Activated CD4-positive, alpha-beta T cell treated with anti-CD3 and anti-CD28 coated beads, Interleukin-2, Interleukin-6, amounts not matched to agents 100 ng/mL and 50 ng/mL, durations not matched to agents 16 hours and 8 hours (primary cell): Measurements from ENCODE around the gene ADCYAP1R1.

Source experiments
- DNase-seq: peaks from one replicate; pipeline ENCODE4 v3.0.0-alpha.2; 2020

The ADCYAP1R1 gene

DNA sequence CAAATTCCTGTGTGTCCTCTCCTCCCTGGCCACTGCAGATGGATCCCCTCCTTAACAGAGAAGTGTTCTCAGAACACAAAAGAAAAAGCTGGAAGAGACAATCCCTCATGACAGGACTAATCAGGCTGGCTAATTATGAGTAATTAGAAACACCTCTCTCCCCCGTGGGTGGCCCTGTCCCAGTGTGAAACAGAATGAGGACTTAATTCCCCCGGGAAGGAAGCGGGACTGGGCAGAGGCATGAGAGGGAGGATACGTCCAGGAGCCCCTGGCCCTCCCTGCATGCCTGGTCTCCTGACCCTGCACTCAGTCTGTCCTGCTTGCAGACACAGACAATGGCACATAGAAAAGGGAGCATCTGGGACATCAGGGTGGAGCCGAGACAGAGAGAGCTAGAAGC lies 7.6 kb upstream of the ADCYAP1R1 start:
- no peak for DNase-seq

DNA sequence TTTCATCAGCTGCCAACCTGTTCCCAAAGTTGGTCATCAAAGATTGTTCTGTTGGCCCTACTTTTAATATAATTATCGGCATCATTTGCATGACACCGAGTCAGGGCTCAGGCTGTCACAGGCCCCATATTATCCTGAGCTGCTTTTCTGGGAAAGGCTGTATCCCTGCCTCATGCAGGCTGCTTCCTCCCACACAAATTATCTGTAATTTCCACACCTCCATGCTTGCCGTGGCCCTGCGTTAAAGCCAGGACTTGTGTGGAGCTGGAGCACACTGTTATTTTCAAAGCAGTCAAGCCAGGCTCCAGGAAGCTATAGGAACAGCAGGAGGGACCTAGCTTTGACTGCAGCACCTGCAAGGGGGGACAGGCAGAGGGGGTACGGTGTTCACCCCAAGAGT lies 5.4 kb upstream of the ADCYAP1R1 start:
- no peak for DNase-seq

DNA sequence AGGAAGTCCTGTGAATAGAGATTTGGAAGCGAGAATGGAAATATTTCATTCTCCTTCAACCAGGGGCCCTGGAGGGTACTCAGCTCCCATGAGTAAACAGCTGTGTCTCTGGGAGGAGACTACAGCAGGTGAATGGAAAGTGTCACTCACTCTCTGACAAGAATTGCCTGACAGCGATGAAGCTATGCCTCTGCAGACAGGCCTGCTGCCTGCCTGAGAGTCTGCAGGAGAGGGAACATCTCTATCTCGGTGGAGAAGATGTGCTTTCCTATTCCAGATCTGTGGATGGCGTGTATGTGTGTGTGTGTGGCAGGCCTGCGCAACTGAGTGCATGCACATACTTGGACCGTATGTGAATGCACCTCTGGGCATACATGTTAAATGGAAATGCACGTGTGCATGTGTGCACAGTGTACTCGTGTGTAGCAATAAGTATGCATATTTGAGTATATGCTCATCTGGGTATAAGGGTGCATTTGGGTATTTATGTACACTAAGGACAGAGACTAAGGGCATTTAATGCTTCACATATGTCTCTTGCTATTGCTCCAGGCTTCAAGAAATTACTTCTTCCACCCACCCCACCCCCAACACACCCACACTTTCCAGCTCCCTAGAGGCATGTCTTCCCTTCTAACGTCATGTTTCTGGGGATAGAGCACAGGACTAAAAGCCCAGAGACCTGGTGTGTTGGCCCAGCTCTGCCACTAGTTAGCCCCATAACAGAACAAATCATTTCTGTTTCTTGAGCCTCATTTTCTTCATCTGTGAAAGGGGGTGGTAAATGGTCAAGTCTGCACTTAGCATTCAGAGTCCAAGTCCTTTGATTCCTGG lies 4.6 kb upstream of the ADCYAP1R1 start:
- DNase-seq, result no peak

DNA sequence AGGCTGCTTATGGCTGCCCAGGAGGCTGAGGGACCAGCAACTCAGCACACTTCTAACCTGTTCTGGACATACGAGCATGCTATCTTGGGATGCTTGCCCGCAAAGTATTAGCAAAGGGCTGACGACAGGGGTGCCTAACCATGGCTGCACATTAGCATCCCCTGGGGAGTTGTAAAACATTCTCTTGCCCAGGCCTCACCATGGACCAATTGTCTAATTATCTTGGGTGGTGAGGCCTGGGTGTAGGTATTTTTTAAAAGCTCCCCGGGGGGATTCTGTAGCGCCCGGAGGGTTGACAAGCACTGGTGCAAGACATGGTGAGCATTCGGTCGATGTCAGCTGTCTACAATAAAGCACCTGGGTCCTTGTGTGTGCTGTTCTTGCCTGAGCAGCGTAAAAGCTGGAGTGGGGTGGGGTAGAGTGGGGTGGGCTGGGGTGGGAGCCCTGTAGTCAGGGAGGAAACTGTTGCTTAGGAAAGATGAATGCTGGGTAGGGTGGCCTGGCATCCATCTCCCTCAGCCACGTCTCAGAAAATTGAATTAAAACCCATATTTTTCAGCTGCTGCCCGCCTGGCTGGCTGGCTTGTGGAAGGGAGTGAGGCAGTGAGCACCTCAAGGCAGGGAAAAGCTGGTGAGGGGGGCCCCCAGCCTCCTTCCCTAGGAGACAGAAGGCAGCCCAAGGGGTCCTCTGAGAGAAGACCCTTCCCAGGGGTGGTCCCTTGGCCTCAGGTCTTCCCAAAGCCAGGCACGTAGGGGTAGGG lies 2.9 kb upstream of the ADCYAP1R1 start:
- DNase-seq, result no peak

DNA sequence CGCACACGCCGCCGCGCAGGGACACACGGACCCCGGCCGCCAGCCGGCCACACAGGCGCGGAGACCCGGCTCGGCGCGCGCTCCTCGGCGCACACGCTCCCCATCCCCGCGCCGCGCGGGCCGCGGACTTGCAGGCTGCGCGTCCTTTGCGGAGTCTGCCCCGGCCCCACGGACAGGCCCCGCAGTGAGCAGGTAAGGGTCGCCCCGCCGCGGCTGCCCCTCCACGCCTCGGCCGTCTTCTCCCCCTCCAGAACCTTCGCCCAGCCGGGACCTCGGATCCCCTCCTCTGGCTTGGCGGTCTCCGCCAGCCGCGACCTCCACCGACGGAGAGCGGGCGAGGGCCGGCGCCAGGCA lies 356 bp downstream of the ADCYAP1R1 start:
- no peak for DNase-seq

DNA sequence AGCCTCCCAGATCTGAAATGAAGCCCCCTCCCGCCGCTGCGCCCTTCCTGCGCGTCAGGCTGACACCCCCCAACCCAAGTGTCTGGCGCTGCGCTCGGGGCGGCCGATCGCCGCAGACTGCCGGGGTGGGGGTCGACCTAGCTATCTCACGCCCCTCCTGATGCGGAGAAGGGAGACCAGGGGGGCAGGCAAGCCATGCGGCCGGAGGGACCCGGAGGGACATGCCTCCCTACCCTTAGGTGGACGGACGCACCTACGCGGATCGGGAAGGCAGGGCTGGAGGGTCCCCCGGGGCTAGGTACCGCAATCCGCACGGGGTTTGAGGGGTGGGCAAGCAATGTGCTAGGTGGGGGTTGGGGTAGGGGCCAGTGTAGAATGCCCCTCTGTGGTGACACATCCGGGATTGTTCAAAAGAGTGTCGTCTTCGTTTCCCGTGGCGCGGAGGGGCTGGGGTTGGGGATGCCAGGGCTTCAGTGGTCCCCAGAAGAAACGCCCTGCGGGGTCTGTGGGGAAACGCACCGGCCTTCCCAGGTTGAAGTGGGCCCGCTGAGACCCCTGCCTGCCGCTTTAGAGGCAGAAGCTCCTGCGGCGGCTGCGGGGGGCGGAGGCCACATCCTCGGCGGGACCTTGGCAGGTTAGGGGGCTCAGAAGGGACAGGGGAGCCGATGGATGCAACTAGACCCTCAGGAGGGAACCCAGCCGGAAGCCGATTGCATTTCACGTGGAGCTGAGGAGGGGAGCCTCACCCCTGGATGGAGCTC lies 913 bp downstream of the ADCYAP1R1 start:
- DNase-seq, result no peak

DNA sequence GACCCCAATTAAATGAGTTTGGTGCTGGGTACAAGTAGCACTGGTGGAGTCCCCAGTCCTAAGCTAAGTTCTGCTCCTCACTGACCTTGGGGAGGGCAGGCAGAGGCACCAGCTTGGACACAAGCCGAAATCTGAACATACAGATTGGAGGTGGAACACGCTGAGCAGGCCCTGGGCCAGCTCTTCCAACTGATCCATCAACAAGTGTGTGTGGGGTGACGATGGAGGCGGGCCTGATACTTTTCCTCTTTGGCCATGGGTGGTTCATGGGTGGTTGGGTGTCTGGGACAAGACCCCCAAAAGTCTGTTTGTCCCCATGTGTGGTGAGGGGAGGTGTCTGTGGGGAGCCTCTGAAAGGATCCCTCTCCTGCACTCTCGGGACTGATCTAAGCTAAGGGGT lies 1.9 kb downstream of the ADCYAP1R1 start:
- DNase-seq, result no peak

DNA sequence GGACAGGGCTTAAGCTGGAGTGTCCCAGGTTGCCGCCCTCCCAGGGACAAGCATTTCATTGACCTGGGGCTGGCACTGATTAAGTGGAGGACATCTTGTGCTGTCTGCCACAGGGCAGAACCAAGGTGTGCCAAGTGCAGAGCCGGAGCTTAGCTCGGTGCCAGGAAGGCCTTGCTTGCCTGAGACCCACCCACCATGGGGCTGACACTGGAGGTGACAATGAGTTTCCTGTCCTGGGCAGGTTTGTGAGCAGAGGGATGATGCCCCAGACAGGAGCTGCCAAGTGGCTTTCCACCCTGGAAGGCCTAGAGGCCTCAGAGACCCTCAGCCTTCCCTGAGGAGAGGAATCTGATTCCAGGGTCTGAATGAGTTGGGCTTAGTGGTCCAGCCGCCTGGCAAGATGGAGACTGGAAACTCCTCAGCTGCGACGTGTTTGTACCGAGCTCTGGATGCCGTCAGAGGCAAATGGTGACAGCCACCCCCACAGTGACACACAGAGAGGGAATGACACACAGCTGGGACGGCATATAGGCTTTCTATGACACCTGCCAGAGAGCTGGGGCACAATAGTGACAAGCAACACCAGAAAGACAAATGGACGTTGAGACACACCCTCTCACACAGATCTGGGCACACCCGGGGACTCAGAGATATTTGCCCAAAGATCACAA lies 2.6 kb downstream of the ADCYAP1R1 start:
- no peak for DNase-seq

DNA sequence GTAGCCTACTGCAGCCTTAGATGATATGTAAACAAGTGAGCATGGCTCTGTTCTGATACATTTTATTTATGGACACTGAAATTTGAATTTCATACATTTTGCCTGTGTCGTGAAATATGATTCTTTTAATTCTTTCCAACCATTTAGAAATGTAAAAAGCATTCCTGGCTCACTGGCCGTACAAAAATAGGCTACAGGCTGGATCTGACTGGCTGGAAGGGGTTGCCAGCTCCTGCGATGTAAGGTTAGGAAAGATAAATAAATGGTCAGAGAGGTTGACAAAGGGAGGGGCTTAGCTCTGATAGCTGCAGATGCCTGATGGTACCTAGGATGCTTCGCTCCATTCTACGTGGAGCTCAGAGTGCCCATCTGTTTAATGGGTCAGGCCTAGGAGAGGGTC lies 3.4 kb downstream of the ADCYAP1R1 start:
- no peak for DNase-seq

DNA sequence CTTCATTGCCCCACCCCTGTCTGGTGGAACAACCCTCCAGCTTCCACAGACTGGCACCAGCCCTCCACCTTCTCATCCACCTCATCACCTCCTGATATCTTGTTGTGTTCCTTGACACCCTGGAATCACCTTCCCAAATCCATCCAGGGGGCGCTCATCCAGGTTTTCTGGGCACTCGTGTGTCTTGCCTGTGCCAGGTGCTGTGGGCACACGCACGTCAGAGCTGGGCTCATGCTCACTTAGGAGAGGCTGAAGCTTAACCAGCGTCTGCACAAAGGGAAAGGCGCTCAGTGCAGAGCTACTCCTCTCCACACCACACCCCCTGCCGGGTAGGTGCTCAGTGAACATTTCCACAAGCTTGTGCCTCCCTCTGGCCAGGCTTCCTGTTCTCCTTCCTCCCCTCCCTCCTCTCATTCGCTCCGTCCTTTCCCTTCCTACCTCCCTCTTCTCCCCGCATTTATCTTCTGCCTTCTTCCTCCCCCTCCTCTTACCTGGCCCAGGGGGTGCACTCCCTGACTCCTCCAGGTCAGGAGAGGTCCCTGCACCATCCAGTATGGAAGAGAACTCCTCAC lies 4.8 kb downstream of the ADCYAP1R1 start:
- DNase-seq, result no peak

DNA sequence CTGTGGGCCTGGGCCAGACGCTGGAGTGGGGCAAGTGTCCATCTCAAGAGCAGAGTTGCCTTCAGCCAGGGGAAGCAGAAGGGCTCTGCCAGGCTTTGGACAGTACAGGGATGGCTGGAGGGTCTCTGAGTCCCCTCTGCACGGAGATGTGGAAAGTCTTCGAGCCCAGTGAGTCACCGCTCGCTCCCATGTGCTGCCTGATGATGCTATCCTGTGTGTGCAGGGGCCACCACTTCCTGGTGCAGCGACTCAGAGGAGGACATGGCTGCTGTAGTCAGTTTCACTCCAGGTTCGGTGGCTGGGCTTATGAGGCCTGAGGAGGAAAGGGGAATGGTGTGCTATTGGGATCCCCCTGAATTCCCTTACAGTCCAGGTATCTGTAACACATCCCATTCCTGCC lies 6.0 kb downstream of the ADCYAP1R1 start:
- DNase-seq, result no peak

DNA sequence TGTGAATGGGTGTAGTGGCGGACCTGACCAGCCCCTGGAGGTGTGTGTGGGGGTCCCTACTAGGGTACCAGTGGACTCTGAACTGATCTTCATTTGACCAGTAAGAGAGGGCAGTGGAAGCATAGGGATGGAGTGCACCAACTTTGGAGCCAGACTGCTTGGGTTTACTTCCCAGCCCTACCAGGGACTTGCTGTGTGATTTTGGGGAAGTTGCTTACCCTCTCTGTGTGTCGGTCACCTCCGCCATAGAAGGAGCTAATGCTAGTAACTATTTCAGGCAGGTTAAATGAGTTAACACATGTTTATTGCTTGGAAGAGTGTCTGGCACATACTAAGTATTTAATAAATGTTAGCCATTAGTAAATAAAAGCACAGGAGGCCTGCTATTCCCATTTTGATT lies 6.6 kb downstream of the ADCYAP1R1 start:
- DNase-seq, result no peak

DNA sequence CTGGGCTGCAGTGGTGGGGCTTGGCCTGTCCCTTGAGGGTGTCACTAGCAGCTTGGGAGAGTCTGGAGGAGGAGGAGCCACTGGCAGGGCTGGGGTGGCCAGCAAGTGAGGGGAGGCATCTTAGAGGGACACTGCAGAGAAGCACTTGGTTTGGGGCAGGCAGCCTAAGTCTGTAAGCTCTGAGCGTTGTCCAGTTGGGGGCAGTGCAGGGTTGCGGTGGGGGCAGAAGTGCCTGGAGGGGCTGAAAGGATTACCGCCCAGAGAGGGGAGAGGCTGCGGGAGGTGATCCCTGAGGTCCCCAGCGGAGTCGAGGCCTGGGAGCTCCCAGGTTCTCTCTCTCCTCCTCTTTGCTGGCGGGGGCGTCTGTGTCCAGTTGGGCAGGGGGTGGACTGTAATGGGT lies 7.4 kb downstream of the ADCYAP1R1 start:
- DNase-seq, result no peak

DNA sequence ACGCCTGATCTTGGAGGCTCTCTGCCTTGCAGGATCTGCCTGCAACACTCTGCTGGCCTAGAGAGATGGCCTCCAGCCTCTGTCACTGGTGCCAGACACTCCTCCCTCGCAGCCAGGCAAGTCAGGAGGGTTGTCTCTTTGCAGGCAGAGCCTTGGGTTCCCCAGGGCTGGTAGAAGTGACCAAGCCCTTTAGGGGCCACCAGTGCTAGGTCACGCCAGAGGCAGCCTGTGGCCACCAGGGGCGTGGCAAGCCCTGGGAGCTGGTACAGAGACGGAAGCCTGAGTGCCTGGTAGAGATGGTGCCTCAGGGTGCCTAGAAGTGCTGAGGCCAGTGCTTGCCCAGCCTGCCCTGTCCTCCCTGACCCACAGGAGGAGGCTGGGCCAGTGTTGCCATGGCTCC lies 9.1 kb downstream of the ADCYAP1R1 start:
- DNase-seq, result no peak

DNA sequence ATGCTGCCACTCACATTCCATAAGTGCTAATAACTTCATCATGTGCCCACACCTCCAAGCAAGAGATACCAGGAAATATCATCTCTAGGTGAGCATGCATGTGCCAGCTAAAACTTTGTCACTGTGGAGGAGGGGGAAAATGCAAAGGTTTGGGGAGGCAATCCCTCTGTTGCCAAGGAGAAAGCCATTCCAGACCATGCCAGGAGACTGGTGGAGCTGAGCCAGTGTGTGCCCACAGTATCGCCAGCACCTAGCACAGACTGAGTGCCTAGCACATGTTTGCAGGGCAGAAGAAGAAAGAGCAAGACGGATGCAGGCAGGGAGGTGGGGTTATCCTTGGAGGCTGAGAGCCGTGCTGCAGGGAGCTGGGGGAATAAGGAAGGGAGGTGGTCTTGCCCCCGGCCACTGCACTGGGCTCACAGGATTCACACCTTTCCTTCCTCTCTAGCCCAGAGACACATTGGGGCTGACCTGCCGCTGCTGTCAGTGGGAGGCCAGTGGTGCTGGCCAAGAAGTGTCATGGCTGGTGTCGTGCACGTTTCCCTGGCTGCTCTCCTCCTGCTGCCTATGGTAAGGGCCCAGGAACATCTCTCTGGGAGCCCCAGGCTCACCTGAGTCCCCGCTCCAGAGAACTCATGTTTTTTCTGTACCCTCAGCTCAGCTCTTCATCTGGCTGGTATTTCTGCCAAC lies 10.8 kb downstream of the ADCYAP1R1 start:
- DNase-seq, result no peak

DNA sequence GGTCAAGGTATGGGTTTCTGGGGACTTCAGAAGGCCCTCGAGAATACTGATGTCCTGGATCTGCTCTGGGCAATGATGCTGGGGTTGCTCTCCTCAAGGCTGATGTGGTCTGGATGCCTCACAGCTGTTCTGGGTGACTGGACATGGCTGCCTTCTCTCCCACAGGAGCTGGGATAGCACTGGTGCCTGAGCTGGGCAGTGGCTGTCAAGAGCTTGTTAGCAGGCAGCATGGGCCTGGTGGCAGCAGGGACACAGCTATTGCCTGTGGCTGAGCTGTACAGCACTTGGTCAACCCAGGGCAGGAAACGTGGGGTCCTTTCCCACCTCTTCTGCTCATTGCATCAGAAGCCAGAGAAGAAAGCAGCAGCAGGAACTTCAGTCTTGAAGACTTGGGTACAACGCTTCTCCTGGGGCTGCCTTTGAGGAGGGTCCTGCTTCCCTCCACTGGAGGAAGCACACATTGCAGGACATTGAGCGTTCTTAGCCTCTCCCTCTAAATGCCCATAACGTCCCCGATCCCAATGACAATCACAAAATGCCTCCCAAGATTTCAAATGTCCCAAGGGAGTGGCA lies 13.0 kb downstream of the ADCYAP1R1 start:
- no peak for DNase-seq

DNA sequence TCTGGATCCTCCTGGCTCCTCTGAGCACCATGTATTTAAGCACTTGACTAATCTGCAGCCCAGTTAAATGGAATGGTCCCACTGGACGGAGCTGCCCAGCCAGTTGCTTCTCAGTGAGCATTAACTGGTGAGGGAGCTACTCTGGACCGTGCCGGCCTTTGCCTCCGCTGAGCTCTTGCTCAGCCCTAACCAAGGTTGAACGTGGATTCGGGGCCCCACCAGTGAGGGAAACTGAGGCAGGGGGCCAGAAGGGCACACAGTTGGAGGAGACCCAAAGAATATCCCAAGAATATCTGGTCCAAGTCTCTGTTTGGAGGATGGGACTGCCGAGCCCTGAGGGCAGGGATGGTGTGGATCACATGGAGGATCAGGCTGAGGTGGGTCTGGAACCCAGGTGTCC lies 13.7 kb downstream of the ADCYAP1R1 start:
- no peak for DNase-seq

DNA sequence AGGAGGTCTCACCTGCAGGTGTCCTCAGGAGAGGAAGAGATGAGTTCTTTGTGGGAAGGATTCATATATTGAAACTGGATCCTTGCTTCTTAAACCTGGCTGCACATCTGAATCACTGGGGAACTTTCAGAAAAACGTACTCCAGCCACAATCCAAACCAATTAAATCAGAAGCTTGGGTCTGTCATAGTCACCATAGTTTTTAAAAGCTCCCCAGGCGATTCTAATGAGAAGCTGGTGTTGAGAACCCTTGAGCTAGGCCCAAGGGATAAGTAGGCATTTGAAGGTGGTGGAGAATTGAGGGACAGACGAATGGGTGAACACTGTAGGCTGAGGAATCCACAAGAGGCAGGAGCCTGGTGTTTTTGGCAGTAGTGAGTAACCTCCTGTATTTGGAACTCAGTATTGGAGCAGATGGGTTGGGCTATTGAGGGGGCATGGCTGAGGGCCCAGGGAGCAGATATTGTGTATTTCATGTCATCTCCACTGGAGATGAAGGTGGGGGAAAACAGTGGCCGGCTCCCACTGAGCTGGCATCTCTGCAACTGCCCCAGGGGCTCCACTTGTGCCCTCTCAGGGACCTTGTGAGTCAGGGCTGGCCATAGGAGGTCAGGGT lies 14.5 kb downstream of the ADCYAP1R1 start:
- no peak for DNase-seq

DNA sequence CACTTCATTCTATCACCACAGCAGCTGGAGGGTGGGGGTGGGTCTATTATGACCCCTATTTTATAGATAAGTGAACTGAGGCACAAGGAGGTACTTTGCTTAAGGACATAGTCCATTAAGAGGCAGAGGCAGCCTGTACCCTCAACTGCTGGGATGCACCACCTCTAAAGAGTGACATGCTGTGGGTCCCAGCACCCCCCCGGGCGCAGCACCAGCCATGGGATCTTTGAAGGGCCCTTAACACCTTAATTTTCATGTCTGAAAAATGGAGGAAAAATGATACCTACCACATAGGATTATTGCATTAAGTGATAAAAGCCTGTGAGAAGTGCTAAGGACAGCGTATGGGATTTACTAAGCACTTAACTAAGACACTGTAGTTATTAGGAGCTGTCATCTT lies 15.4 kb downstream of the ADCYAP1R1 start:
- no peak for DNase-seq

DNA sequence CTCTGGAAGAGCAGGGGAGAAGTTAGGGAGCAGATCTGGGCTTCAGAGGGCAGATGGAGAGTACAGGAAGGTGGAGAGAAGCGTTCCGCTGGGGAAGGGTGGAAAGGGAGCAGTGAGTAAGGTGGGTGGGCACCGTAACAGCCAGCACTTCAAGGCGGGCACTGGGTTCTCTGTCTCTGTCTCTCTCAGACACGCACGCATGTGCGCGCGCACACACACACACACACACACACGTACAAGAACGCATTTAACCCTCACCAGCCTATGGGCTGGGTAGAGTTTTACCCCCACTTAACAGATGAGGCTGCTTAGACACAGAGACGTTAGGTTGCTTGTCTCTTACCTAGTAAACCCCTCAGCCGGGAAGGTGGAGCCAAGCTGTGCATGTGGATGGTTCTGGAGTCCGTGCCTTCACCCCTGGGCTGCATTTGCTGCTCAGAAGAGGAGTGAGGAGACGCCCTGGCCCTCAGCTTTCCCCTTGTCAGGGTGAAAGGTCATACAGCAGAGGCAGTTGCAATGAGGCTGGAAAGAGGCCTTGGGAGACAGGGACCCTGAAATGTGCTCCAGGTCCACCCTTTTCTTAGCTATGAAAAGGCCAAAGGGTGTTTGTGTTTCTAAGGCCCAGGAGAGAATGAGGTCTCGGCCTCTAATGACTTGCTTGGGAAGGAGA lies 16.0 kb downstream of the ADCYAP1R1 start:
- no peak for DNase-seq
